B cell (primary cell): ENCODE data around the gene MOB3B. TPM values are rescaled to one million over a fixed set of nuclear protein-coding genes. Genes with fewer than 3 reads are reported as not detected.

ENCODE experiments used
- ATAC-seq: fragments of 200-7000 bp; cut with Tn5 transposase; one replicate; pipeline ENCODE4 v1.10.0; 2021; ENCODE audit warnings: low read depth, mild to moderate bottlenecking, moderate number of reproducible peaks, moderate library complexity
- CTCF ChIA-PET: fragments of 350-600 bp; sonication (Branson Sonifier 250); formaldehyde crosslinking; loops from one replicate; lab custom pipeline; 2021; ENCODE audit warnings: antibody characterized with exemption, inconsistent platforms; lab: Charles Lee
- POLR2A ChIA-PET: fragments of 350-600 bp; sonication (Branson Sonifier 250); formaldehyde crosslinking; loops from one replicate; lab custom pipeline; 2021; ENCODE audit warnings: antibody characterized with exemption; lab: Charles Lee
- DNase-seq: peaks from one replicate; pipeline ENCODE4 v3.0.0; 2013
- H2AFZ ChIP-seq: 2 replicates; pipeline ENCODE4 v1.6.1; 2012; ENCODE audit warnings: mild to moderate bottlenecking, low read depth, low read length; ENCODE audit not compliant: insufficient read depth, poor library complexity, severe bottlenecking
- H3K27ac ChIP-seq, 2 donors: 1 replicate in 1 of 2; 2 replicates in 1 of 2; pipeline ENCODE4 v1.5.1; 2012 to 2013; ENCODE audit warnings: low read length in 2 of 2, mild to moderate bottlenecking in 2 of 2, moderate library complexity in 1 of 2
- H3K27me3 ChIP-seq, 4 experiments: fragments of 200-600 bp in 1 of 4; sonication (generic) in 1 of 4; replicated peaks in 1 of 4; 1 replicate in 2 of 4; 2 replicates in 2 of 4; pipeline versions ENCODE4 v1.6.1 to v1.7.0; 2013 to 2016; ENCODE audit warnings: low read length in 3 of 4, mild to moderate bottlenecking in 2 of 4, mixed read lengths in 1 of 4, moderate library complexity in 1 of 4; ENCODE audit not compliant: insufficient read depth in 4 of 4, control insufficient read depth in 3 of 4; ENCODE audit errors: control extremely low read depth in 1 of 4
- H3K36me3 ChIP-seq, 2 experiments: replicated peaks in 1 of 2; 1 replicate in 1 of 2; 2 replicates in 1 of 2; pipeline versions ENCODE4 v1.6.1 to v1.7.1; 2013; ENCODE audit warnings: low read length in 1 of 2; ENCODE audit not compliant: insufficient read depth in 2 of 2, control insufficient read depth in 1 of 2; ENCODE audit errors: control extremely low read depth in 1 of 2, extremely low read depth in 1 of 2
- H3K4me1 ChIP-seq, 2 donors: fragments of 200-600 bp in 1 of 2; sonication (generic) in 1 of 2; 1 replicate in 1 of 2; 2 replicates in 1 of 2; pipeline versions ENCODE4 v1.5.1 to v1.6.1; 2013 to 2017; ENCODE audit warnings: low read length in 2 of 2; ENCODE audit not compliant: control insufficient read depth in 2 of 2, insufficient read depth in 2 of 2
- H3K4me2 ChIP-seq: replicated peaks from 2 replicates; pipeline ENCODE3; 2012; ENCODE audit warnings: mild to moderate bottlenecking, low read depth, low read length; ENCODE audit not compliant: poor library complexity, severe bottlenecking
- H3K4me3 ChIP-seq, 5 experiments: fragments of 200-600 bp in 1 of 5; sonication (generic) in 1 of 5; 1 replicate in 3 of 5; 2 replicates in 2 of 5; pipeline versions ENCODE4 v1.5.1 to v1.7.0; 2011 to 2016; ENCODE audit warnings: low read length in 4 of 5, mild to moderate bottlenecking in 4 of 5, low read depth in 2 of 5, control low read depth in 1 of 5, moderate library complexity in 1 of 5; ENCODE audit not compliant: insufficient read depth in 1 of 5; ENCODE audit errors: control extremely low read depth in 1 of 5, extremely low read depth in 1 of 5
- H3K79me2 ChIP-seq: fragments of 200-600 bp; sonication (generic); one replicate; pipeline ENCODE4 v1.6.0; 2016; ENCODE audit warnings: low read length; ENCODE audit not compliant: control insufficient read depth, insufficient read depth
- H3K9ac ChIP-seq: fragments of 200-600 bp; sonication (generic); 2 replicates; pipeline ENCODE4 v1.6.1; 2017; ENCODE audit warnings: mild to moderate bottlenecking, low read length, moderate library complexity
- H3K9me3 ChIP-seq, 3 donors: one replicate each; pipeline versions ENCODE4 v1.6.1 to v1.7.1; 2013; ENCODE audit warnings: low read length in 2 of 3; ENCODE audit not compliant: control insufficient read depth in 2 of 3, insufficient read depth in 1 of 3; ENCODE audit errors: control extremely low read depth in 1 of 3
- H4K20me1 ChIP-seq: 2 replicates; pipeline ENCODE4 v1.6.0; 2012; ENCODE audit warnings: mild to moderate bottlenecking, low read length; ENCODE audit not compliant: insufficient read depth, control insufficient read depth, poor library complexity, severe bottlenecking
- H3K27ac Mint-ChIP-seq: one replicate; pipeline ENCODE4 v1.8.0; 2021; ENCODE audit warnings: mixed read lengths
- H3K27me3 Mint-ChIP-seq: one replicate; pipeline ENCODE4 v1.8.0; 2021; ENCODE audit warnings: mixed read lengths
- H3K4me1 Mint-ChIP-seq: one replicate; pipeline ENCODE4 v1.8.0; 2021; ENCODE audit warnings: mixed read lengths
- H3K4me3 Mint-ChIP-seq: one replicate; pipeline ENCODE4 v1.8.0; 2021; ENCODE audit warnings: mixed read lengths
- H3K9me3 Mint-ChIP-seq: one replicate; pipeline ENCODE4 v1.8.0; 2022; ENCODE audit warnings: mixed read lengths; ENCODE audit not compliant: insufficient read depth
- CTCF ChIP-seq: fragments of 200-600 bp; IDR thresholded peaks from one replicate; pipeline ENCODE4 v1.8.0; 2022; ENCODE audit warnings: antibody characterized with exemption, mild to moderate bottlenecking
- EZH2 ChIP-seq: IDR thresholded peaks from 2 replicates; pipeline ENCODE4 v1.6.1; 2012; ENCODE audit warnings: borderline replicate concordance, low read depth, mild to moderate bottlenecking, moderate library complexity, low read length; ENCODE audit not compliant: insufficient read depth, poor library complexity, severe bottlenecking
- WGBS: methylation state at CpG from one replicate; pipeline ENCODE4 v1.1.5; 2013; ENCODE audit warnings: missing lambda C conversion rate; ENCODE audit not compliant: insufficient coverage; 5-methylcytosine and 5-hydroxymethylcytosine counted together
- intact Hi-C: fragments of 100-400 bp; cut with micrococcal nuclease; formaldehyde crosslinking; loops from one replicate; pipeline ENCODE4 v1.10.0; 2022
- polyA plus RNA-seq: library from polyadenylated mRNA; depleted of rRNA; stranded (reverse); fragments of >200 nt; gene quantifications from 2 replicates; pipeline ENCODE4 v1.2.3, GENCODE V29; 2012
- total RNA-seq, 2 donors: library from RNA; stranded (reverse); fragments of 120-200 nt in 1 of 2; gene quantifications; 1 replicate in 1 of 2; 2 replicates in 1 of 2; pipeline versions ENCODE4 v1.2.3 to v1.2.4, GENCODE V29; 2013 to 2022

Gene MOB3B
- total and polyA plus RNA-seq, 2 donors (not counting 1 experiment from before 2014, with no cell fraction given) = 7.3 to 7.9 TPM

DNA sequence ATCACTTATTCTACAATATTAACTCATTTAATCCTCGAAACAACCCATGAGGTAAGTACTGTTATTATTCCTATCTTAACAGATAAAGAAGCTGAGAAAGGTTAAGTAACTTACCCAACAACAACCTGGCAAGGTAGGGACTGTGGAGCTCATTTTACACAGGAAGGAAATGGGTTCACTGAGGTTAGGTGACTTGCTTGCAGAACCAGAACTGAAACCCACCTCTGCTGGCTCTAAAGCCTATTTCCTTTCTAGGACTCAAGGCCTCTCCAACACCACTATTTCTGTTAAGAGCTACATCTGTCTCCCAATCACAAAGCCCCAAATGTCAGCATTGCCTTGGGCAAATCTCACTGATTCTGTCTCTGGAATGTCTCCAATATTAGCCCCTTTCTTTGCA, 44.5 kb downstream of the MOB3B start:
- Histone ChIP-seq H3K36me3 (no peaks in the 10 kb centered on the region), H4K20me1 (no peaks in the 10 kb centered on the region), H3K4me2 (peak overlapping the region; percentile 68), H3K4me3 (peak overlapping the region in 3 of 5 experiments; percentile 22 to 39 (median 27)), H3K27ac (peak overlapping the region; percentile 60 to 82), H3K79me2 (peaks cover 61% of the 10 kb centered on the region), H3K9me3 (no peaks in the 10 kb centered on the region), H2AFZ (no peak overlapping the region), H3K27me3 (no peaks in the 10 kb centered on the region), H3K9ac (peak overlapping the region; percentile 25), H3K4me1 (peaks cover 93 to 98% of the 10 kb centered on the region in 2 donors)
- ChIA-PET POLR2A (interaction anchor here (0.8 to 1.1 kb wide), 2 partner anchors 24 to 108 kb away, joined by 3 read pairs; no protein-coding TSS in a partner anchor), CTCF (interaction anchor here (0.8 to 3.2 kb wide), 9 partner anchors 24 to 151 kb away, joined by 3 to 29 read pairs (median 4); partner anchors contain the start of gene MOB3B)
- no peak for TF ChIP-seq CTCF
- TF ChIP-seq EZH2 = no peak
- intact Hi-C loops = loop anchor here (1.0 to 5.0 kb wide), 5 partner anchors 16 to 108 kb away; partner anchors contain the start of gene MOB3B
- no peaks in the 10 kb centered on the region for H3K27me3 Mint-ChIP-seq
- peak overlapping the region; percentile 91 for H3K27ac Mint-ChIP-seq
- peaks cover 86% of the 10 kb centered on the region for H3K4me1 Mint-ChIP-seq
- H3K4me3 Mint-ChIP-seq = peak overlapping the region; percentile 58
- H3K9me3 Mint-ChIP-seq = no peaks in the 10 kb centered on the region
- peak; percentile 74 for ATAC-seq
- WGBS = no CpG with 5 or more reads among the region's 1 CpG
- DNase-seq = peak; percentile 76

DNA sequence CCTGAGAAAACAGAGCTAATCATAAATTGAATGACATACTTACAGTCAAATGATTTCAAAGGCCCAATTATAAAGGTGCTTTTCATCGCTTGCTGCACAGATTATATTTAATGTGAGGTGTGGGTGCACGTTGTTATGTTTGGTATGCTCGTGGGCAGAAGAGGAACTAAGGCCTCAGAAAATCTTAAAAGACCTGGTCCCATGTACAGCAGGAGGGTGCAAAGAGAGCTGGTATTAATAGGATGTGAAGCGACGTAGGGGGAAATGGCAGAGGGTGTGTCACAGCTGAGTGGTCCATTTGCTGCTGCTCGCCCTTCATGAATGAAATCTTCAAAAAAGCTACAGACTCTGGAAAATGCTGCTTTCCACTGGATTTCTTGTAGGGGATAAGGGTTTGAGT, 46.0 kb downstream of the MOB3B start:
- POLR2A ChIA-PET = interaction anchor here (0.7 to 1.7 kb wide), 3 partner anchors 23 to 106 kb away, joined by 3 to 8 read pairs (median 3); partner anchors contain the start of gene C9orf72
- peak; percentile 69 for ATAC-seq
- peak overlapping the region; percentile 88 for H3K27ac Mint-ChIP-seq

More for the DNA sequence above, 46.0 kb downstream of the MOB3B start:
- no peak for TF ChIP-seq CTCF
- no peak for TF ChIP-seq EZH2
- peak overlapping the region; percentile 68 for H3K4me2 ChIP-seq
- no peaks in the 10 kb centered on the region for H4K20me1 ChIP-seq
- Mint-ChIP-seq H3K4me1 (peaks cover 87% of the 10 kb centered on the region), H3K27me3 (no peaks in the 10 kb centered on the region), H3K9me3 (no peaks in the 10 kb centered on the region), H3K4me3 (peak overlapping the region; percentile 74)
- H3K4me1 ChIP-seq = peaks cover 92 to 93% of the 10 kb centered on the region in 2 donors
- peak overlapping the region in 2 of 5 experiments; percentile 30 to 36 for H3K4me3 ChIP-seq
- intact Hi-C loops = loop anchor here (5.0 kb wide), 1 partner anchor 526 kb away; the partner anchor contains the start of gene IFT74
- CTCF ChIA-PET = interaction anchor here (0.8 to 3.2 kb wide), 8 partner anchors 11 to 150 kb away, joined by 3 to 29 read pairs (median 6); partner anchors contain the start of gene MOB3B
- 3% methylated on average over 5 of the region's 6 CpGs for WGBS
- peak overlapping the region; percentile 63 to 82 for H3K27ac ChIP-seq
- peak; percentile 67 for DNase-seq
- peak overlapping the region; percentile 16 for H2AFZ ChIP-seq
- peaks cover 0 to 2% (median 0%) of the 10 kb centered on the region in 3 donors for H3K9me3 ChIP-seq
- no peaks in the 10 kb centered on the region for H3K27me3 ChIP-seq
- H3K36me3 ChIP-seq = no peaks in the 10 kb centered on the region
- H3K79me2 ChIP-seq = peaks cover 61% of the 10 kb centered on the region
- peak overlapping the region; percentile 41 for H3K9ac ChIP-seq
